Ovary (tissue), 9 donors: Measurements from ENCODE around the gene CHCHD6. TPM values are rescaled to one million over a fixed set of nuclear protein-coding genes. Genes with fewer than 3 reads are reported as not detected.
A peak's percentile ranks its signal among the peaks of the same experiment; 100 is the strongest.

Experiments used
- DNase-seq, 5 donors: peaks; one replicate each; pipeline ENCODE4 v3.0.0-alpha.2; 2019 to 2020
- H3K27ac ChIP-seq, 2 donors: fragments of 200-600 bp; one replicate each; pipeline versions ENCODE4 v1.5.1 to v1.8.0; 2019 to 2022
- H3K27me3 ChIP-seq: fragments of 200-600 bp; one replicate; pipeline ENCODE4 v1.8.0; 2022
- H3K36me3 ChIP-seq: fragments of 200-600 bp; sonication (generic); one replicate; pipeline ENCODE4 v1.5.1; 2019
- H3K4me1 ChIP-seq: one replicate; pipeline ENCODE4 v1.8.1; 2013; ENCODE audit warnings: mild to moderate bottlenecking, moderate library complexity; ENCODE audit not compliant: insufficient read depth
- H3K4me3 ChIP-seq: fragments of 200-600 bp; sonication (generic); one replicate; pipeline ENCODE4 v1.5.1; 2017
- H3K9me3 ChIP-seq, 2 donors: fragments of 200-600 bp in 1 of 2; sonication (generic) in 1 of 2; one replicate each; pipeline versions ENCODE4 v1.5.1 to v1.8.1; 2013 to 2019; ENCODE audit warnings: mild to moderate bottlenecking in 1 of 2, moderate library complexity in 1 of 2
- EP300 ChIP-seq: sonication (generic); formaldehyde crosslinking; IDR thresholded peaks from one replicate; pipeline ENCODE4 v1.6.1; 2017; ENCODE audit warnings: antibody characterized with exemption
- POLR2A ChIP-seq: fragments of 450-650 bp; IDR thresholded peaks from one replicate; pipeline ENCODE4 v1.6.1; 2017; ENCODE audit warnings: antibody characterized with exemption, mild to moderate bottlenecking, moderate library complexity
- WGBS, 3 donors: extraction: QIAGEN DNeasy Blood & Tissue Kit in 1 of 3; methylation state at CpG; one replicate each; pipeline versions ENCODE4 v1.1.5 to v1.1.7; 2013 to 2017; 5-methylcytosine and 5-hydroxymethylcytosine counted together
- intact Hi-C, 4 donors: fragments of 100-400 bp; cut with DNase I; formaldehyde crosslinking; loops; one replicate each; pipeline versions ENCODE4 v1.11.0 to v1.15.1; 2022 to 2023
- polyA plus RNA-seq, 2 donors: library from polyadenylated mRNA; stranded (reverse); fragments of 200-250 nt in 1 of 2; fragments of 350-450 nt in 1 of 2; fragmentation: Illumina TruSeq in 1 of 2; extraction: RNeasy Lipid Tissue Mini Kit (QIAGEN cat#74804) in 1 of 2; gene quantifications; one replicate each; pipeline ENCODE4 v1.2.3, GENCODE V29; 2013 to 2014
- total RNA-seq, 7 donors: library from RNA; depleted of rRNA in 2 of 7; stranded (reverse); fragments of >200 nt in 2 of 7; fragmentation: NEBNext Ultra II Directional in 3 of 7; extraction: Animal tissue kit (Norgen Biotek cat#: 25700) in 3 of 7; gene quantifications; one replicate each; pipeline versions ENCODE4 v1.1.0 to v1.2.4, GENCODE V29; 2016 to 2023
- TF ChIP-seq, protein P1 (sequence below), 3 donors: fragments of 450-650 bp in 2 of 3; fragments of 200-600 bp in 1 of 3; IDR thresholded peaks; one replicate each; pipeline versions ENCODE4 v1.5.1 to v1.8.0; 2016 to 2022; ENCODE audit warnings: antibody characterized with exemption in 3 of 3, mild to moderate bottlenecking in 1 of 3
- donor health status: DM: no; HTN: no; CAD: no; lungs with moderate emphysema.
- donor health status: DM: no; HTN: no; CAD: no.
- donor health status: Bipolar disorder and iron deficiency.
- donor health status: DM: yes; HTN: yes; CAD: no.
- donor health status: DM: no; HTN: no; CAD: no.
- donor health status: DM: yes; HTN: yes; CAD: no.

The CHCHD6 gene
- total and polyA plus RNA-seq, 9 donors: 8.5 to 24.6 (median 19.5) TPM

DNA sequence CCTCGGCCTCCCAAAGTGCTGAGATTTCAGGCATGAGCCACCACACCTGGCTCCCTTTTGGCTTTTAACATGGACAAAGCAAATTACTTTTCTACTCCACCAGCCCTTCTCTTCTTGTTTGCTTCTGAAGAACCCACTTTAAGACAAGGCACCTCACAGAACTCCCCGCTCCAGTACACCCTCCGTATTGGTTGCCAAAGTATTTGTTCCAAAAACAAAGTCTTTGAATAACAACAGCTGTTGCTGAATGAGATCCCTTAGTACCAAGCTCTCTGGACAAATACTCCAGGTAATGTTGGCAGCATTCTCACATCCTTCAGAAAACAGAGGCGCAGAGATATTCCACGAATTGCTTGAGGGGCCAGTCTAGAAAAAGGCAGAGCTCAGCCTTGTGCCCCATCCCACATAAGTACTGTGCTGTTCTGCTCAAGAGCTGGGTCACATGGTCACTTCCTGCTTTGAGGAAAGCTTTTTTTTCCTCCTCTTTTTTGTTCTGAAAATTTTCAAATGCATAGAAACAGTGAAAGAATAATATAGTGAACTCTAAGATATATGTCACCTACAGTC lies 7.3 kb upstream of the CHCHD6 start:
- H3K36me3 ChIP-seq: no peaks in the 10 kb centered on the region
- intact Hi-C loops: no loop called here
- H3K4me3 ChIP-seq: no peak overlapping the region
- H3K4me1 ChIP-seq: peaks cover 15% of the 10 kb centered on the region
- TF ChIP-seq, protein P1, sequence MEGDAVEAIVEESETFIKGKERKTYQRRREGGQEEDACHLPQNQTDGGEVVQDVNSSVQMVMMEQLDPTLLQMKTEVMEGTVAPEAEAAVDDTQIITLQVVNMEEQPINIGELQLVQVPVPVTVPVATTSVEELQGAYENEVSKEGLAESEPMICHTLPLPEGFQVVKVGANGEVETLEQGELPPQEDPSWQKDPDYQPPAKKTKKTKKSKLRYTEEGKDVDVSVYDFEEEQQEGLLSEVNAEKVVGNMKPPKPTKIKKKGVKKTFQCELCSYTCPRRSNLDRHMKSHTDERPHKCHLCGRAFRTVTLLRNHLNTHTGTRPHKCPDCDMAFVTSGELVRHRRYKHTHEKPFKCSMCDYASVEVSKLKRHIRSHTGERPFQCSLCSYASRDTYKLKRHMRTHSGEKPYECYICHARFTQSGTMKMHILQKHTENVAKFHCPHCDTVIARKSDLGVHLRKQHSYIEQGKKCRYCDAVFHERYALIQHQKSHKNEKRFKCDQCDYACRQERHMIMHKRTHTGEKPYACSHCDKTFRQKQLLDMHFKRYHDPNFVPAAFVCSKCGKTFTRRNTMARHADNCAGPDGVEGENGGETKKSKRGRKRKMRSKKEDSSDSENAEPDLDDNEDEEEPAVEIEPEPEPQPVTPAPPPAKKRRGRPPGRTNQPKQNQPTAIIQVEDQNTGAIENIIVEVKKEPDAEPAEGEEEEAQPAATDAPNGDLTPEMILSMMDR (IDR thresholded peaks at IDR 0.05): no peak
- TF ChIP-seq EP300 (no peak), POLR2A (no peak)
- H3K27me3 ChIP-seq: no peaks in the 10 kb centered on the region
- H3K9me3 ChIP-seq: no peaks in the 10 kb centered on the region
- no peak for DNase-seq
- H3K27ac ChIP-seq: no peak overlapping the region
- 18 to 30% (median 23%) methylated on average over 5 of the region's 5 CpGs for whole genome bisulfite sequencing, 3 donors

DNA sequence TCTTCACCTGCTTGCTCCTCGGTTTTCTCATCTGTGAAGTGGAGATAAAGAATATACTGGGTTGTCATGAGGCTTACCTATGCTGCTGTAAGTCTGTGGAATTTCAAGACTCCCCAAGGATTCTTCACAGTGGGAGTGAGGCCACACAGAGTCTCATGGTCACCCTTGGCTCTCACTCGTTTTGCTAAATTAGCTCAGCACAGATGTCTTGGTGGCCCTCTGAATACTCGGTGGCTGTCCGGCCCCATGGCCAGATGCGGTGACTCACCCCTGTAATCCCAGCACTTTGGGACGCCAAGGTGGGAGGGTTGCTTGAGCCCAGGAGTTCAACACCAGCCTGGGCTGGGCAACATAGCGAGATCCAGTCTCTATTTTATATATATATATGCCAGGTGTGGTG lies 5.0 kb upstream of the CHCHD6 start:
- no peak overlapping the region for H3K4me3 ChIP-seq
- intact Hi-C loops: no loop called here
- no peak for DNase-seq

DNA sequence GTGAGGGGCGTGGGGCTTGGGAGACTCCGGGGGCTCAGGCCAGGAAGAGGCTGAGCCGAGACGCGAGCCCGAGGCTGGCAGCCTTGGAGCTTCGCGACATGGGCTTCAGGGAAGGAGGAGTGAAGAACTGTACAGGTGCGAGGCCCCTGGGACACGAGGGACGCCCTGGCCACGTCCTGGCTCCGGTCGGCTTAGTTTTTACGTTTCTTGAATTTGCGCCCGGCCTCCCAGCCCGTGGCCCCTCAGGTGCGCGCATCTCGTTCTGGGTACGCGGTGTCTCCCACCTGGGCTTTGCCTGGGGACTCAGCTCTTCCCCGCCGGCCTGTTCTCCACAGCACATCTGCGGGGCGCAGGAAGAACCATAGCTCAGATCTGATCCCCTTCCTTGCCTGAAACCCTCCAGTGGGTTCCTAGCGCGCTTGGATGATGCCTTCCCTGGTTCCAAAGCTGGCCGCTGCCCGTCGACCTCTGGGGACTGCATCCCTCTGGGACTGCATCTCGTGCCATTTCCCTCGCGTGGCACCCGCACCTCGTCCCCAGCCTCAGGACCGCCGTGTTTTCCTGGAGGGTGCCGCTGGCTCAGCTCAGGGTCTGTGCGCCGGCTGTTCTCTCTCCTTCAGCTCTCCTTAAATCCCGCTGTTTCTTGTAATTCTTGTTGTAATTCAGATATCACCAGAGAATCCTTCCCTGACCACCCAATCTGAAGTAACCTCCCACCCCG lies 614 bp downstream of the CHCHD6 start:
- H3K27ac ChIP-seq: no peak overlapping the region
- DNase-seq: no peak
- intact Hi-C loops: no loop called here
- H3K9me3 ChIP-seq: no peaks in the 10 kb centered on the region
- WGBS, 3 donors: 3 to 6% (median 4%) methylated on average over 42 to 44 of the region's 44 CpGs
- H3K36me3 ChIP-seq: no peaks in the 10 kb centered on the region
- H3K27me3 ChIP-seq: no peaks in the 10 kb centered on the region
- peak overlapping the region; percentile 79 for H3K4me3 ChIP-seq
- peaks cover 3% of the 10 kb centered on the region for H3K4me1 ChIP-seq
- TF ChIP-seq, protein P1 (IDR thresholded peaks at IDR 0.05): no peak
- TF ChIP-seq EP300: no peak
- TF ChIP-seq POLR2A: no peak

More for the DNA sequence above, 5.0 kb upstream of the CHCHD6 start:
- Histone ChIP-seq H3K27me3 (no peaks in the 10 kb centered on the region), H3K4me1 (peaks cover 7% of the 10 kb centered on the region), H3K27ac (no peak overlapping the region), H3K36me3 (no peaks in the 10 kb centered on the region), H3K9me3 (no peaks in the 10 kb centered on the region)
- WGBS, 3 donors: 79 to 86% (median 82%) methylated on average over 7 of the region's 7 CpGs
- no peak for TF ChIP-seq POLR2A
- TF ChIP-seq EP300: no peak
- TF ChIP-seq, protein P1 (IDR thresholded peaks at IDR 0.05): no peak

DNA sequence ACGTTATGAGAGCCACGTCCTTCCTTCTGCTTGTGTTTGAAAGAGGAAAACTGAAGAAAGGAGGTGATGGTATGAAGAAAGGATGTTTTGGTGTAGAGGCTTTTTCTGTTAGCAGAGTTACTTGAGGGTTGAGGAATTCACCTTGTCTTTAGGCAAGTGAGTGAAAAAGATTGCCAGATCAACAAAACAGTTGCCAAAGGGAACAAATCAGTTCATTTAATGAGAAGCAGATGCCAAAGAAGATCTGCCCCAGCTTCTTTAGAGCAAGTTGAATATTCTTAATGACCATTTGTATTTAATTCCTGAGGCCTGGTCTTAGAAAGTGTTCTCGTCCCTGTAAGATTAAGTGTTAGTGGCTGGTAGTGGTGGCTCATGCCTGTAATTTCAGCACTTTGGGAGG lies 2.6 kb downstream of the CHCHD6 start:
- Histone ChIP-seq H3K27ac (no peak overlapping the region), H3K4me1 (peaks cover 3% of the 10 kb centered on the region), H3K36me3 (no peaks in the 10 kb centered on the region), H3K9me3 (no peaks in the 10 kb centered on the region), H3K4me3 (no peak overlapping the region), H3K27me3 (no peaks in the 10 kb centered on the region)
- TF ChIP-seq, protein P1 (IDR thresholded peaks at IDR 0.05): no peak
- TF ChIP-seq EP300: no peak
- no peak for TF ChIP-seq POLR2A
- intact Hi-C loops: no loop called here
- WGBS, 3 donors: 78 to 93% (median 79%) methylated on average over 3 of the region's 3 CpGs
- no peak for DNase-seq
